H1 (cell line): ENCODE measurements around the gene RO60. TPM values are rescaled to one million over a fixed set of nuclear protein-coding genes. Genes with fewer than 3 reads are reported as not detected.

ENCODE experiments used
- NRF1 ChIP-seq: IDR thresholded peaks from 2 replicates; pipeline ENCODE4 v1.6.1; 2011; ENCODE audit warnings: mild to moderate bottlenecking, low read depth, low read length, improper control_type of control experiment
- RFX5 ChIP-seq: IDR thresholded peaks from 2 replicates; pipeline ENCODE4 v1.6.1; 2011; ENCODE audit warnings: low read depth, low read length, improper control_type of control experiment, borderline replicate concordance
- RNF2 ChIP-seq: fragments of 200-900, 300-1000 bp; sonication (generic); IDR thresholded peaks from 2 replicates; pipeline ENCODE4 v1.7.1; 2016; ENCODE audit warnings: borderline replicate concordance, low read depth, mild to moderate bottlenecking, antibody characterized with exemption, low read length; ENCODE audit not compliant: poor library complexity, severe bottlenecking; ENCODE audit errors: missing control alignments
- TBP ChIP-seq: IDR thresholded peaks from 2 replicates; pipeline ENCODE4 v1.6.1; 2011; ENCODE audit warnings: low read depth, low read length, improper control_type of control experiment
- ZNF274 ChIP-seq: IDR thresholded peaks from 2 replicates; pipeline ENCODE4 v1.7.0; 2012; ENCODE audit warnings: low read length, borderline replicate concordance; ENCODE audit errors: extremely low read depth
- polyA plus RNA-seq, 7 experiments: library from polyadenylated mRNA; depleted of rRNA in 3 of 7; stranded (reverse) in 5 of 7; unstranded in 2 of 7; fragments of >200 nt in 5 of 7; fragments of 200-250 nt in 2 of 7; gene quantifications; 1 replicate in 5 of 7; 2 replicates in 1 of 7; 4 replicates in 1 of 7; pipeline versions ENCODE4 v1.2.1 to v1.2.3, GENCODE V29; 2011 to 2013; ENCODE audit warnings: missing spikeins in 2 of 7, mixed read lengths in 2 of 7
- total RNA-seq: library from RNA; stranded (reverse); fragmentation: NEBNext Ultra II Directional; extraction: Animal tissue kit (Norgen Biotek cat#: 25700); gene quantifications from 2 replicates; pipeline ENCODE4 v1.2.1, GENCODE V29; 2021

Gene RO60
- total and polyA plus RNA-seq, 2 of the 8 experiments (the other 6 are each of a cell fraction or from before 2014, with no cell fraction given) = 13.6 to 103 TPM

- no peak for TF ChIP-seq RFX5
- TF ChIP-seq NRF1 = no peak
- TF ChIP-seq ZNF274 = no peak
- TF ChIP-seq RNF2 = no peak
- no peak for TF ChIP-seq TBP
- TF ChIP-seq, all 59 proteins: peak for 0
Observed at GRCh38 chr1:193086342-193086741, 26.9 kb downstream of the RO60 start (continued).
